ENCODE data around the gene TMEM174.

GRCh38 chr5:73143716-73144115 is 29.3 kb upstream of the TMEM174 start:
- TF ChIP-seq CTCF (IDR thresholded peaks at IDR 0.05) (no peak), POLR2A (IDR thresholded peaks at IDR 0.05) (no peak)
